Skeletal muscle satellite cell (primary cell): ENCODE measurements around the gene MYRIP.
"Not testable (repeated sequence)": the region's sequence is repeated elsewhere in the genome, so short reads cannot be mapped to it uniquely, and the experiment has no call there.

Experiments
- H3K27me3 ChIP-seq: 2 replicates; pipeline ENCODE4 v1.7.0; 2013; ENCODE audit warnings: low read length; ENCODE audit not compliant: control insufficient read depth, insufficient read depth
- H3K36me3 ChIP-seq: 2 replicates; pipeline ENCODE4 v1.7.0; 2013; ENCODE audit warnings: mild to moderate bottlenecking, control low read depth, low read length; ENCODE audit not compliant: insufficient read depth
- H3K4me1 ChIP-seq: 2 replicates; pipeline ENCODE4 v1.7.0; 2013; ENCODE audit warnings: low read length; ENCODE audit not compliant: control insufficient read depth, insufficient read depth
- H3K4me2 ChIP-seq: 2 replicates; pipeline ENCODE4 v1.7.0; 2013; ENCODE audit warnings: mild to moderate bottlenecking, low read length
- H3K4me3 ChIP-seq: 2 replicates; pipeline ENCODE4 v1.7.0; 2013; ENCODE audit warnings: low read length
- H3K9ac ChIP-seq: 2 replicates; pipeline ENCODE4 v1.7.0; 2013; ENCODE audit warnings: mild to moderate bottlenecking, low read depth, low read length, moderate library complexity
- H3K9me3 ChIP-seq: replicated peaks from 2 replicates; pipeline ENCODE4 v1.7.0; 2013; ENCODE audit warnings: mild to moderate bottlenecking, control low read depth, low read length

Gene MYRIP

DNA sequence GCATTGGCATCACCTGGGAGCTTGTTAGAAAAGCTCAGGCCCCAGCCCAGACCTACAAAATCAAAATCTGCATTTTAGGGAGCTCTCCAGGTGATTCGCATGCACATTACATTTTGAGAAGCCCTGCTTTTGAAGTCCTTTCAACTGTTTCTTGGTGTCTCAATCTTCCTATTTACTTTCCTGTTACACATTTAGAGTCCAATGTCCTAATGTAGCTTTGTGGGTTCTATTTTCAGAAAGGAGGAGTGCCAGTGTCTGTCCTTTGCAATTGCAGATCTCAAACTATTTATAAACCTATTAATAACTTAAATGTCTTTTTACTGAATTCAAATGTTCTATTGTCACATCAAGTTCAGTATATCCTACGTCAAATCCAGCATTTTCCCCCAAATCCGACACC lies 27.8 kb upstream of the MYRIP start:
- Histone ChIP-seq H3K36me3 (no peaks in the 10 kb centered on the region), H3K9ac (no peak overlapping the region), H3K4me1 (no peaks in the 10 kb centered on the region), H3K27me3 (no peaks in the 10 kb centered on the region), H3K9me3 (no peaks in the 10 kb centered on the region), H3K4me2 (no peak overlapping the region), H3K4me3 (no peak overlapping the region)

DNA sequence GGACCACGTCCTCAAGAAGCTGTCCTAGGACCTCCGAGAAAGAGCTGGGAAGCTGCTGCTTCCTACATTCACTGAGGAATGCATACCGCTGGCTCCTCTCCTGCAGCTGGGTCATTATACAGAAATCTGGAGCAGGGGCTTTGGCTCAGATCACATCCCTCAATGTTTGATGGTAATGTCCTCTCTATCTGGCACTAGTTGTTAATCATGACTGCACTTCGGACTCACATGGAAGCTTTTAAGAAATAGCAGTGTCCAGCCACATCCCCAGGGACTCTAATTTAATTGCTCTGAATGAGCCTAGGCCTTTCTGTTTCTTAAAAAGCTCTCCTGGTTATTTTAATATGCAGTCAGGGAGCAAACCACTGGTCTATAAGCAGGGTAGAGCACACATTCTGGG lies 25.7 kb upstream of the MYRIP start:
- Histone ChIP-seq H3K9me3 (no peaks in the 10 kb centered on the region), H3K4me2 (no peak overlapping the region), H3K9ac (no peak overlapping the region), H3K36me3 (no peaks in the 10 kb centered on the region), H3K4me1 (no peaks in the 10 kb centered on the region), H3K4me3 (no peak overlapping the region), H3K27me3 (no peaks in the 10 kb centered on the region)

- no peaks in the 10 kb centered on the region for H3K4me1 ChIP-seq
- H3K9ac ChIP-seq, result no peak overlapping the region
- no peak overlapping the region for H3K4me2 ChIP-seq
- H3K36me3 ChIP-seq, result no peaks in the 10 kb centered on the region
- H3K4me3 ChIP-seq, result no peak overlapping the region
- no peaks in the 10 kb centered on the region for H3K27me3 ChIP-seq
- H3K9me3 ChIP-seq, result no peaks in the 10 kb centered on the region
Measured at GRCh38 chr3:39784922-39785321, 24.5 kb upstream of the MYRIP start.

DNA sequence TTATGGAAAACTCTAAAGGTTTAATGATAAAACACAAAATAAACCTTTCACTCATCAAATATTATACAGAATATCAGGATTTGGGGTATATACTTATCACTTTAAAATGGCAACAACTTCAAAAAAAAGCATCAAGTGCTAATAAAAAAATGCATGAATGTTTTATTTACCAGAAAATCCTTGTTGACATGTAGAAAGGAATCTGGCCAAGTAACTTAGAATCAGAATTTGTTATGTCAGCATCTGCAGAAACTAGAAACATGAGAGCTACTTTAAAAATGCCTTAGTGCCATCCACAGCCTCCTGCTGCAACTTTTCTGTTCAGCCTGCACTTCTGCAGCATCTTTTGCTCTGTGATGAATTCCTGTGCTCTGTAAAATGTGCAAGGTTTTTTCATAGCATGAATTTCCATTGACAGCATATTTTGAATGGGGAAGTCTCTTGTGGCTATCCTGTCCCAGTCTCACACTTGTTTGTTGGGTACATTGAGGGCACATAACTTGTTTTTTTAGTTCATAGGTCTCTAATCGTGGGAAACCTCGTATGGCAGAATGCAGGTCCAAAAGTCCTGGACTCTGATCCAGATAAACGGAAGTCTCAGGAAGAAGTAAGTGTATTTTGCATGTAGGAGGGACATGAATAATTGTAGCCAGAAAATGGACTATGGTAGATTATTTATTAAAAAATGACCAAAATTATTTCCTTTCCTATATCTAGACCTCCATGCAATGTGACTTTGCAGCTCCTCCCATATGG lies 21.1 kb upstream of the MYRIP start:
- Histone ChIP-seq H3K4me3 (no peak overlapping the region), H3K4me2 (no peak overlapping the region), H3K36me3 (no peaks in the 10 kb centered on the region), H3K9ac (no peak overlapping the region), H3K9me3 (no peaks in the 10 kb centered on the region), H3K4me1 (no peaks in the 10 kb centered on the region), H3K27me3 (no peaks in the 10 kb centered on the region)

DNA sequence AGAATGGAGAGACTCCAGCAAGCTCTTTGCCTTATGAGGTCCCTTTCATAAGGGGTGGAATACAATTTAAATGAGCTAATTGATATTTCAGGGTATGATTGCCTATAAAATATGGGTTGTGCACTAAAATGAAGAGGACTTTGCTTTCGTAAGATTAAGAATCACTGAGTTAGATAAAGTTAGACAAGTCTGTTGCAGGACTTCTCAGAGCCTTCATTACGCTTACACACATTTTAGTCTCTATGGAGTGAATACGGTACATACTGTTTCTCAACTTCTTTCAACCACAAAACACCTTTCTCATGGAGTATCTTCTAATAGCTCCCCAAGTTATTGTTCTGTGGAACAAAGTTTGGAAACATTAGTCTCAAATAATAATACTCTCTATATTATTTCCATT lies 17.8 kb upstream of the MYRIP start:
- Histone ChIP-seq H3K9me3 (no peaks in the 10 kb centered on the region), H3K27me3 (no peaks in the 10 kb centered on the region), H3K4me3 (no peak overlapping the region), H3K4me2 (no peak overlapping the region), H3K4me1 (no peaks in the 10 kb centered on the region), H3K9ac (no peak overlapping the region), H3K36me3 (no peaks in the 10 kb centered on the region)

DNA sequence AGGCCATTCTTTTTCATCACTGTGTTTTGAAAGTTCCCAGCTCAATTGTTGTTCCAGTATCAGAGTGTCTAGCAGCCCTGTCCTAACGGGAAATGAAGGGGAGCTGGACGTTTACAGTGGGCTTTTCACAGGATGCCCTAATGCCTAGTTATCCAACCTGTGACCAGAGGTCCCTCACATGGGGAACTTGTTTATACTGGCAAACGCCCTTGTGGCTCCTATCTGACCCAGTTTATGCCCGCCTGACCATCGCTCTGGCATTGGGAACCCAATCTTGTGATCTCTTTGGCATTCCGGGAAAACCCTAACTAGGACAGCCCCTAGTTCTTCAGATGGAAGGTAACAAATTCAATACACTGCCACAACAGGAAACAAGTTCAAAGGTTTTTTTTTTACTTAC lies 14.5 kb upstream of the MYRIP start:
- Histone ChIP-seq H3K36me3 (no peaks in the 10 kb centered on the region), H3K27me3 (peaks cover 3% of the 10 kb centered on the region), H3K4me1 (no peaks in the 10 kb centered on the region), H3K4me2 (no peak overlapping the region), H3K9me3 (no peaks in the 10 kb centered on the region), H3K9ac (no peak overlapping the region), H3K4me3 (no peak overlapping the region)

DNA sequence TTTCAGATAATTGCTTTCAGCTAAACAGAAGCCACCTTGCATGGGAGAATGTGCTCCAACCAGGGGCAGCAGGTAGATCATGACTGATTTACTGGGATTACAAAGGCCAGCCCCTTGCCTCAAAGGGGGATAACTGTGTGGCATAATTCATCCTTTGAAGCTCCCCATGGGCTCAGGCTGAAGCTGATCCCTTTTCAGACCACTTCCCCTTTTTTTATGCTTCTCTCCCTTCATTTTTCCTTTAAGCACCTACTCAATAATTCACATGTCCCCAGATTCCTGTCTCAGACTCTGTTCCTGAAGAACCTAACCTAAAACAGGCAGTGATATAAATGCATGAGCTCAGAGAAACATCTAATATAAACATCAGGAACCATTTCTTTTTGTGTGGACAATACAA lies 8.2 kb upstream of the MYRIP start:
- Histone ChIP-seq H3K9me3 (no peaks in the 10 kb centered on the region), H3K4me3 (no peak overlapping the region), H3K36me3 (no peaks in the 10 kb centered on the region), H3K4me1 (peaks cover 5% of the 10 kb centered on the region), H3K4me2 (no peak overlapping the region), H3K9ac (no peak overlapping the region), H3K27me3 (peaks cover 3% of the 10 kb centered on the region)

GRCh38 chr3:39802486-39802885 lies 6.9 kb upstream of the MYRIP start:
- not testable (repeated sequence) for H3K4me1 ChIP-seq, H3K9me3 ChIP-seq, H3K4me2 ChIP-seq, H3K36me3 ChIP-seq, H3K4me3 ChIP-seq, H3K27me3 ChIP-seq, H3K9ac ChIP-seq

- H3K4me2 ChIP-seq, result no peak overlapping the region
- no peaks in the 10 kb centered on the region for H3K9me3 ChIP-seq
- H3K4me1 ChIP-seq, result peaks cover 5% of the 10 kb centered on the region
- no peak overlapping the region for H3K4me3 ChIP-seq
- H3K27me3 ChIP-seq, result peaks cover 20% of the 10 kb centered on the region
- no peak overlapping the region for H3K9ac ChIP-seq
- H3K36me3 ChIP-seq, result no peaks in the 10 kb centered on the region
Measured at GRCh38 chr3:39803956-39804355, 5.5 kb upstream of the MYRIP start.

- no peaks in the 10 kb centered on the region for H3K36me3 ChIP-seq
Measured at GRCh38 chr3:39804951-39805350, 4.5 kb upstream of the MYRIP start.

DNA sequence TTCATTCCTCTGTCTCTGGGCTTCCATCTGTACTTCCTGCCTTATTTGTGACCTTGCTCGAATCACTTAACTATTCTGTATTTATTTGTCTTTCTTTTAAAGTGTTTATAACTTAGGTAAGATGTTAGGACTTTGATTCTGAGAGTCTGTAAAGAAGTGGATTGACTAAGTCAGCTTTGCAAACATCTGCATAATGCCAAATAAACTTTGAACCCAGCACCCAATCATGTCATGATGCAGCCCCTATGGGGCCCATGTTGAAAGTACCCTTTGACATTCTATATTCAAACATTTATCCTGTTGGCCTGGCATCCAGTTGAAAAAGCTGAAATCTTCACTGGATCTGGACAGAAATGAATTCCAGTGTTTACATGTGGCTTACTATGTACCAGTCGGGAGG lies 3.8 kb upstream of the MYRIP start:
- H3K9me3 ChIP-seq, result no peaks in the 10 kb centered on the region
- H3K4me2 ChIP-seq, result no peak overlapping the region
- no peaks in the 10 kb centered on the region for H3K36me3 ChIP-seq
- H3K9ac ChIP-seq, result no peak overlapping the region
- peaks cover 33% of the 10 kb centered on the region for H3K27me3 ChIP-seq
- H3K4me3 ChIP-seq, result no peak overlapping the region
- H3K4me1 ChIP-seq, result peaks cover 14% of the 10 kb centered on the region

More at GRCh38 chr3:39804951-39805350, 4.5 kb upstream of the MYRIP start:
- Histone ChIP-seq H3K4me3 (no peak overlapping the region), H3K9ac (no peak overlapping the region), H3K9me3 (no peaks in the 10 kb centered on the region), H3K27me3 (peaks cover 26% of the 10 kb centered on the region), H3K4me2 (no peak overlapping the region), H3K4me1 (peaks cover 10% of the 10 kb centered on the region)

DNA sequence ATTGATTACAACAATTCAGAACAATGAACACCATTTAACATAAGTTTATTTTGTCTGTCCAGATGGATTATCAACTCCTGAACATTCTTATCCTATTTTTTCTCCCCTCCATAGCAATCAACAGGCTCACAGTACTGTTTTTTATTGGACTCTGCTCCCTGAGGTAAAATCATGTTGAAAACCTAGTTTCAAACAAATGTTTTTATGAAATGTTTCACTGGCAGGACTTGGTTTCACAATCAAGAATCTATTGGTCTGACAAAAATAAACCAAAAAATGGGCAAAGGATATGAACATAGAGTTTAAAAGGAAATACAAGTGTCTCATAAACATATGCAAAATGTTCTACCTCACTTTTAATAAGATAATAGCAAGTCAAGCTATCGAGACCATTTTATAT lies 2.6 kb upstream of the MYRIP start:
- no peak overlapping the region for H3K4me2 ChIP-seq
- no peak overlapping the region for H3K9ac ChIP-seq
- peaks cover 45% of the 10 kb centered on the region for H3K27me3 ChIP-seq
- H3K36me3 ChIP-seq, result no peaks in the 10 kb centered on the region
- no peaks in the 10 kb centered on the region for H3K9me3 ChIP-seq
- H3K4me1 ChIP-seq, result peaks cover 14% of the 10 kb centered on the region
- H3K4me3 ChIP-seq, result no peak overlapping the region
